ENCODE results near the gene ZNF439. TPM values are rescaled to one million over a fixed set of nuclear protein-coding genes. Genes with fewer than 3 reads are reported as not detected.

ZNF439 gene
- total and polyA plus RNA-seq, 2 donors (not counting 1 experiment from before 2014, with no cell fraction given), result 19.7 to 48.6 TPM

GRCh38 chr19:11814700-11815035, 33.9 kb upstream of the ZNF439 start:
- Histone ChIP-seq H3K79me2 (ENCODE audit: control insufficient read depth, insufficient read depth, low read length) (peaks cover 42% of the 10 kb centered on the region), H3K4me2 (replicated peaks; ENCODE audit: low read depth, low read length, poor library complexity, severe bottlenecking) (peak overlapping the region; percentile 82), H3K9ac (ENCODE audit: low read length) (peak overlapping the region; percentile 81), H3K27ac (ENCODE audit: low read length in 2 of 2) (peak overlapping the region in 1 of 2 donors; percentile 66), H2AFZ (ENCODE audit: insufficient read depth, low read depth, low read length, poor library complexity, severe bottlenecking) (peak overlapping the region; percentile 90), H3K9me3 (ENCODE audit: control extremely low read depth in 1 of 3, control insufficient read depth in 2 of 3, insufficient read depth in 1 of 3, low read length in 2 of 3) (no peaks in the 10 kb centered on the region), H3K36me3 (replicated peaks in 1 of 2; ENCODE audit: control extremely low read depth in 1 of 2, control insufficient read depth in 1 of 2, extremely low read depth in 1 of 2, insufficient read depth in 2 of 2, low read length in 1 of 2) (no peaks in the 10 kb centered on the region), H4K20me1 (ENCODE audit: control insufficient read depth, insufficient read depth, low read length, poor library complexity, severe bottlenecking) (no peaks in the 10 kb centered on the region), H3K4me1 (ENCODE audit: control insufficient read depth in 2 of 2, insufficient read depth in 2 of 2, low read length in 2 of 2) (peaks cover 4 to 14% of the 10 kb centered on the region in 2 donors), H3K27me3 (replicated peaks in 1 of 4; ENCODE audit: control extremely low read depth in 1 of 4, control insufficient read depth in 3 of 4, insufficient read depth in 4 of 4, low read length in 3 of 4) (no peaks in the 10 kb centered on the region), H3K4me3 (ENCODE audit: control extremely low read depth in 1 of 5, extremely low read depth in 1 of 5, insufficient read depth in 1 of 5, low read depth in 2 of 5, low read length in 4 of 5) (peak overlapping the region; percentile 63 to 94 (median 77))
- ATAC-seq (ENCODE audit: low read depth) (no peak), DNase-seq (no peak)
- no peaks in the 10 kb centered on the region for H3K9me3 Mint-ChIP-seq (ENCODE audit: insufficient read depth)
- no peaks in the 10 kb centered on the region for H3K27me3 Mint-ChIP-seq
- intact Hi-C loops (cut with micrococcal nuclease), result loop anchor here (1.0 to 5.0 kb wide), 9 partner anchors 34 to 328 kb away; partner anchors contain the start of genes ZNF20 and ZNF439
- peak overlapping the region; percentile 50 for H3K27ac Mint-ChIP-seq
- peak overlapping the region; percentile 87 for H3K4me3 Mint-ChIP-seq
- ChIA-PET POLR2A (interaction anchor here (0.7 kb wide), 1 partner anchor 307 kb away, joined by 3 read pairs; no protein-coding TSS in a partner anchor), CTCF (interaction anchor here (1.9 to 5.5 kb wide), 3 partner anchors 17 to 326 kb away, joined by 6 to 54 read pairs (median 12); partner anchors contain the start of genes ZNF20 and ZNF491)
- TF ChIP-seq, protein P1, sequence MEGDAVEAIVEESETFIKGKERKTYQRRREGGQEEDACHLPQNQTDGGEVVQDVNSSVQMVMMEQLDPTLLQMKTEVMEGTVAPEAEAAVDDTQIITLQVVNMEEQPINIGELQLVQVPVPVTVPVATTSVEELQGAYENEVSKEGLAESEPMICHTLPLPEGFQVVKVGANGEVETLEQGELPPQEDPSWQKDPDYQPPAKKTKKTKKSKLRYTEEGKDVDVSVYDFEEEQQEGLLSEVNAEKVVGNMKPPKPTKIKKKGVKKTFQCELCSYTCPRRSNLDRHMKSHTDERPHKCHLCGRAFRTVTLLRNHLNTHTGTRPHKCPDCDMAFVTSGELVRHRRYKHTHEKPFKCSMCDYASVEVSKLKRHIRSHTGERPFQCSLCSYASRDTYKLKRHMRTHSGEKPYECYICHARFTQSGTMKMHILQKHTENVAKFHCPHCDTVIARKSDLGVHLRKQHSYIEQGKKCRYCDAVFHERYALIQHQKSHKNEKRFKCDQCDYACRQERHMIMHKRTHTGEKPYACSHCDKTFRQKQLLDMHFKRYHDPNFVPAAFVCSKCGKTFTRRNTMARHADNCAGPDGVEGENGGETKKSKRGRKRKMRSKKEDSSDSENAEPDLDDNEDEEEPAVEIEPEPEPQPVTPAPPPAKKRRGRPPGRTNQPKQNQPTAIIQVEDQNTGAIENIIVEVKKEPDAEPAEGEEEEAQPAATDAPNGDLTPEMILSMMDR (IDR thresholded peaks at IDR 0.05), result no peak
- no peak for TF ChIP-seq EZH2 (IDR thresholded peaks at IDR 0.05; ENCODE audit: borderline replicate concordance, insufficient read depth, low read depth, low read length, poor library complexity, severe bottlenecking)
- H3K4me1 Mint-ChIP-seq, result peaks cover 29% of the 10 kb centered on the region
- WGBS (ENCODE audit: insufficient coverage), result 26% methylated on average over 7 of the region's 13 CpGs

DNA sequence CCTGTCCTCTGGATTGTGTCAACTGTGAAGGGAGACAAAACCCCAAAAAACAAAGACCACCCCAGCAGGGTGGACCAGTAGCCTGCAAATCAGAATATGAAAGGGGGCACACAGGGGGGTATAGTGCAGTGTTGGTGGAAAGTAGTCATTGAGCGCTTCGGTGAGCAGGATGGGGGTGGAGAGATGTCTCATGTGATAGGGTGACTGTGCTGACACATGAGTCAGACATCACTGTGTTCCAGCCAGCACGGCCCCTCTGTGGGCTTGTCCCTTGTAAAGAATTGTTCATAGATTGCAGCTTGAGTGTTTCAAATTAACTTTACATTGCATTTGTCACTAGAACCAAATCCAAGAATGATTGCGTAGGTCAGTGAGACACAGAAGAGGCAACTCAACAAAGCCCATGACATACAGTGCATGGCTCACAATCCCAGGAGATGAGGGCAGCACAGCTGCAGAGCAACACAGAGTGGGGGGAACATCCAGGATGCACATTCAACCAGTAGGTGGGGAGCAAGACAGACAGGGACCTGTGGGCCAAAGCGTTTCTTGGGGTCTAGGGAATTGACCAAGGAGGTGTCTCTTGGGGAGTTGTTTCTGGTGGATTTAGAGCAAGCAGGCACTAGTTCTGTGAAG, 26.9 kb upstream of the ZNF439 start:
- H3K4me1 Mint-ChIP-seq, result peaks cover 13% of the 10 kb centered on the region

More for the DNA sequence above, 26.9 kb upstream of the ZNF439 start:
- Histone ChIP-seq H3K4me1 (ENCODE audit: control insufficient read depth in 2 of 2, insufficient read depth in 2 of 2, low read length in 2 of 2) (no peaks in the 10 kb centered on the region), H3K9me3 (ENCODE audit: control extremely low read depth in 1 of 3, control insufficient read depth in 2 of 3, insufficient read depth in 1 of 3, low read length in 2 of 3) (no peaks in the 10 kb centered on the region), H3K36me3 (replicated peaks in 1 of 2; ENCODE audit: control extremely low read depth in 1 of 2, control insufficient read depth in 1 of 2, extremely low read depth in 1 of 2, insufficient read depth in 2 of 2, low read length in 1 of 2) (peaks cover 0 to 9% of the 10 kb centered on the region in 2 experiments), H2AFZ (ENCODE audit: insufficient read depth, low read depth, low read length, poor library complexity, severe bottlenecking) (no peak overlapping the region), H3K27ac (ENCODE audit: low read length in 2 of 2) (no peak overlapping the region), H3K9ac (ENCODE audit: low read length) (no peak overlapping the region), H3K4me3 (ENCODE audit: control extremely low read depth in 1 of 5, extremely low read depth in 1 of 5, insufficient read depth in 1 of 5, low read depth in 2 of 5, low read length in 4 of 5) (no peak overlapping the region), H3K4me2 (replicated peaks; ENCODE audit: low read depth, low read length, poor library complexity, severe bottlenecking) (no peak overlapping the region), H3K27me3 (replicated peaks in 1 of 4; ENCODE audit: control extremely low read depth in 1 of 4, control insufficient read depth in 3 of 4, insufficient read depth in 4 of 4, low read length in 3 of 4) (no peaks in the 10 kb centered on the region), H3K79me2 (ENCODE audit: control insufficient read depth, insufficient read depth, low read length) (peaks cover 44% of the 10 kb centered on the region), H4K20me1 (ENCODE audit: control insufficient read depth, insufficient read depth, low read length, poor library complexity, severe bottlenecking) (no peaks in the 10 kb centered on the region)
- no peak overlapping the region for H3K27ac Mint-ChIP-seq
- no peaks in the 10 kb centered on the region for H3K9me3 Mint-ChIP-seq (ENCODE audit: insufficient read depth)
- ATAC-seq (ENCODE audit: low read depth) (no peak), DNase-seq (no peak)
- intact Hi-C loops (cut with micrococcal nuclease), result no loop called here
- H3K27me3 Mint-ChIP-seq, result no peaks in the 10 kb centered on the region
- H3K4me3 Mint-ChIP-seq, result no peak overlapping the region
- CTCF ChIA-PET, result no interaction called here
- POLR2A ChIA-PET, result no interaction called here
- WGBS (ENCODE audit: insufficient coverage), result 100% methylated on average over 3 of the region's 5 CpGs
- TF ChIP-seq, protein P1 (IDR thresholded peaks at IDR 0.05), result no peak
- TF ChIP-seq EZH2 (IDR thresholded peaks at IDR 0.05; ENCODE audit: borderline replicate concordance, insufficient read depth, low read depth, low read length, poor library complexity, severe bottlenecking), result no peak
